ENCODE measurements around the gene ABCD2.
"Not testable (repeated sequence)": the region's sequence is repeated elsewhere in the genome, so short reads cannot be mapped to it uniquely, and the experiment has no call there.

ABCD2 gene

GRCh38 chr12:39532448-39532847, 87.2 kb downstream of the ABCD2 start:
- DNase-seq, result no peak

- no peak for DNase-seq
Measured at GRCh38 chr12:39526974-39527373, 92.6 kb downstream of the ABCD2 start.

GRCh38 chr12:39522167-39522566, 97.4 kb downstream of the ABCD2 start:
- DNase-seq, result not testable (repeated sequence)

GRCh38 chr12:39510001-39510400, 109.6 kb downstream of the ABCD2 start:
- no peak for DNase-seq

- no peak for DNase-seq
Measured at GRCh38 chr12:39505554-39505953, 114.0 kb downstream of the ABCD2 start.

GRCh38 chr12:39505023-39505422, 114.6 kb downstream of the ABCD2 start:
- DNase-seq, result no peak

GRCh38 chr12:39503439-39503838, 116.2 kb downstream of the ABCD2 start:
- no peak for DNase-seq

- no peak for DNase-seq
Measured at GRCh38 chr12:39502726-39503125, 116.9 kb downstream of the ABCD2 start.

Data from hematopoietic multipotent progenitor cell treated with erythropoietin and hydrocortisone succinate and interleukin-3 and kit ligand, for 6 days (in vitro differentiated cells).